ENCODE data around the gene TRIM31. TPM values are rescaled to one million over a fixed set of nuclear protein-coding genes. Genes with fewer than 3 reads are reported as not detected.

The TRIM31 gene
- total RNA-seq, 1 donor from 2014 or later: 1.8 TPM

- H3K4me1 Mint-ChIP-seq (ENCODE audit: unreplicated experiment): peaks cover 4% of the 10 kb centered on the region
- no peak within 1 kb of the TSS for H3K27ac Mint-ChIP-seq
- no peaks in the 10 kb centered on the region for H3K36me3 Mint-ChIP-seq
- H3K9me3 Mint-ChIP-seq: no peaks in the 10 kb centered on the region
- no peak for DNase-seq (ENCODE audit: extremely low spot score, unreplicated experiment)
- H3K4me3 Mint-ChIP-seq: no peak within 1 kb of the TSS
- H3K27me3 Mint-ChIP-seq: peaks cover 80% of the 10 kb centered on the region
- no peak for TF ChIP-seq CTCF (conservative IDR thresholded peaks at IDR 0.05)
Observed at GRCh38 chr6:30135757-30136156, 22.9 kb upstream of the TRIM31 start, which contains the start of gene TRIM40. Gene TRIM40 (plus strand): TSS chr6:30136140. CDS start chr6:30137037, 897 bp downstream.

GRCh38 chr6:30135147-30135546 is 22.3 kb upstream of the TRIM31 start:
- Mint-ChIP-seq H3K4me1 (ENCODE audit: unreplicated experiment) (peaks cover 5% of the 10 kb centered on the region), H3K27me3 (peaks cover 82% of the 10 kb centered on the region), H3K27ac (no peak overlapping the region), H3K9me3 (no peaks in the 10 kb centered on the region), H3K36me3 (no peaks in the 10 kb centered on the region), H3K4me3 (no peak overlapping the region)
- TF ChIP-seq CTCF (conservative IDR thresholded peaks at IDR 0.05): no peak
- no peak for DNase-seq (ENCODE audit: extremely low spot score, unreplicated experiment)

GRCh38 chr6:30131947-30132497 is 19.1 kb upstream of the TRIM31 start:
- no peak overlapping the region for H3K4me3 Mint-ChIP-seq
- H3K27me3 Mint-ChIP-seq: peaks cover 85% of the 10 kb centered on the region
- H3K4me1 Mint-ChIP-seq (ENCODE audit: unreplicated experiment): peaks cover 5% of the 10 kb centered on the region
- no peak overlapping the region for H3K27ac Mint-ChIP-seq
- H3K36me3 Mint-ChIP-seq: no peaks in the 10 kb centered on the region
- no peak for DNase-seq (ENCODE audit: extremely low spot score, unreplicated experiment)
- no peak for TF ChIP-seq CTCF (conservative IDR thresholded peaks at IDR 0.05)
- no peaks in the 10 kb centered on the region for H3K9me3 Mint-ChIP-seq

- Mint-ChIP-seq H3K4me1 (ENCODE audit: unreplicated experiment) (peaks cover 5% of the 10 kb centered on the region), H3K9me3 (no peaks in the 10 kb centered on the region), H3K4me3 (peak overlapping the region; percentile 27), H3K36me3 (no peaks in the 10 kb centered on the region), H3K27ac (peak overlapping the region; percentile 31), H3K27me3 (peaks cover 90% of the 10 kb centered on the region)
- no peak for DNase-seq (ENCODE audit: extremely low spot score, unreplicated experiment)
- peak; percentile 99 for TF ChIP-seq CTCF (conservative IDR thresholded peaks at IDR 0.05)
Observed at GRCh38 chr6:30130887-30131862, 18.3 kb upstream of the TRIM31 start.

GRCh38 chr6:30130179-30130679 is 17.3 kb upstream of the TRIM31 start:
- DNase-seq (ENCODE audit: extremely low spot score, unreplicated experiment): no peak
- no peak overlapping the region for H3K27ac Mint-ChIP-seq
- no peaks in the 10 kb centered on the region for H3K36me3 Mint-ChIP-seq
- H3K27me3 Mint-ChIP-seq: peaks cover 90% of the 10 kb centered on the region
- no peaks in the 10 kb centered on the region for H3K9me3 Mint-ChIP-seq
- H3K4me3 Mint-ChIP-seq: no peak overlapping the region
- H3K4me1 Mint-ChIP-seq (ENCODE audit: unreplicated experiment): peaks cover 5% of the 10 kb centered on the region
- no peak for TF ChIP-seq CTCF (conservative IDR thresholded peaks at IDR 0.05)

All from type B pancreatic cell (in vitro differentiated cells).